Erythroblast (primary cell): Measurements from ENCODE around the gene ATP6V1G2.

ENCODE experiments used
- DNase-seq, 2 experiments: peaks; one replicate each; lab custom pipeline; 2025; lab: John Stamatoyannopoulos, UW
- GATA1 ChIP-seq: IDR thresholded peaks from 2 replicates; pipeline ENCODE4 v1.6.1; 2011; ENCODE audit warnings: low read depth, mild to moderate bottlenecking, control low read depth, low read length, moderate library complexity
- POLR2A ChIP-seq: IDR thresholded peaks from 2 replicates; pipeline ENCODE4 v1.6.1; 2011; ENCODE audit warnings: mild to moderate bottlenecking, low read length

ATP6V1G2 gene

GRCh38 chr6:31534011-31534410 is 12.4 kb downstream of the ATP6V1G2 start:
- TF ChIP-seq POLR2A: no peak
- TF ChIP-seq GATA1: no peak
- no peak for DNase-seq

DNA sequence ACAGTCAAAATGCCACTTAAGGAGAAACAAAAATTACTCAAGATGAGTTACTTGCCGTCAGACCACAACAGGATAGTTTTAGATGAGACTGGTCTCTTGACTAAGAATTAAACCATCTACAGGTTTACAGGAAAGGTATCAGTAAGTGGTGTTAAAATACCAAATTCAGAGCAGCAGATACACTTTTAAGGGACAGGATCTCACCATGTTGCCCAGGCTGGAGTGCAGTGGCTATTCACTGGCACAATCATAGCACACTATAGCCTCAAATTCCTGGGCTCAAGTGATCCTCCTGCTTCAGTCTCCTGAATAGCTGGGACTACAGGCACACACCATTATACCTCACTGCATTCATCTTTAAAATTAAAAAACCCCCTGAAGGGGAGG is 13.0 kb downstream of the ATP6V1G2 start:
- no peak for DNase-seq
- no peak for TF ChIP-seq POLR2A
- no peak for TF ChIP-seq GATA1

DNA sequence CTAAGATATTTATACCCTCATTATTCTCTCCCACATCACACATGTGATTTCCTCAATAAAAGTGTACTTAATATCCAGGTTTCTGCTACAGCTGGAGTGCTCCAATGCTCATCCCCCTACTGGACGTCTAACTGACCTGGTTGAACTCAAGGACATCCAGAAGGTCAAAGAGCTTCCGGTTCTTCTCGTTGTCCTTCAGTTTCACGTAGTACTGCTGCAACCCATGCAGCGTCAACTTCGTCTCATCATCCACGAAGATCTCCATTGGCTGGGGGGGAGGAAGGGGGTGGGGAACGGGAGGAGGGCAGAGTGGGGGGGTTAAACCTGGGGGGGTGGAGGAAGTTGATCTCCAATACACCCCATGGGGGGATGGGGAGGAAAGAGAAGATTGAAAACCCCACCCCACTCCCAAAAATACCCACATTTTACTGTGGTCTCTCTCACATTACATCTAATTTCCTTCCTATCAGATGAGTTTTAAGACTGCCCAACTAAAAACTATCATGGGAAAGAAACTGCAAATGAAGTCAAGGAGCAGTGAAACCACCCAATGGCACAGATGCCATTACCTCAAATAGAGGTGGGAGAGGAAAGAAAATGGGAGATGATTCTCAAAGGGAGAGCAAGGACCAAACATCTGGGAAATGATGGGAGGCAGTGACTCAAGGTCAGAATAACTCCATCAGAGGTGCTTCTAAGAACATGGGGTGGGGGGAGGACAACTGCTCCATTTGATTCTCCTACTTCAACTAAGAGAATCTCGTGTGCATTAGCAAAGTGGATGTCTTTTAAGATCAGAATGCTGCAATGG is 13.6 kb downstream of the ATP6V1G2 start:
- TF ChIP-seq GATA1: no peak
- TF ChIP-seq POLR2A: peak; percentile 11
- DNase-seq: no peak

GRCh38 chr6:31531771-31532643 is 14.4 kb downstream of the ATP6V1G2 start:
- no peak for DNase-seq
- TF ChIP-seq POLR2A: no peak
- TF ChIP-seq GATA1: no peak

GRCh38 chr6:31531162-31531561 is 15.2 kb downstream of the ATP6V1G2 start:
- TF ChIP-seq POLR2A: no peak
- TF ChIP-seq GATA1: no peak
- DNase-seq: no peak

- TF ChIP-seq GATA1 (no peak), POLR2A (no peak)
- no peak for DNase-seq
Measured at GRCh38 chr6:31530659-31531058, 15.7 kb downstream of the ATP6V1G2 start.

DNA sequence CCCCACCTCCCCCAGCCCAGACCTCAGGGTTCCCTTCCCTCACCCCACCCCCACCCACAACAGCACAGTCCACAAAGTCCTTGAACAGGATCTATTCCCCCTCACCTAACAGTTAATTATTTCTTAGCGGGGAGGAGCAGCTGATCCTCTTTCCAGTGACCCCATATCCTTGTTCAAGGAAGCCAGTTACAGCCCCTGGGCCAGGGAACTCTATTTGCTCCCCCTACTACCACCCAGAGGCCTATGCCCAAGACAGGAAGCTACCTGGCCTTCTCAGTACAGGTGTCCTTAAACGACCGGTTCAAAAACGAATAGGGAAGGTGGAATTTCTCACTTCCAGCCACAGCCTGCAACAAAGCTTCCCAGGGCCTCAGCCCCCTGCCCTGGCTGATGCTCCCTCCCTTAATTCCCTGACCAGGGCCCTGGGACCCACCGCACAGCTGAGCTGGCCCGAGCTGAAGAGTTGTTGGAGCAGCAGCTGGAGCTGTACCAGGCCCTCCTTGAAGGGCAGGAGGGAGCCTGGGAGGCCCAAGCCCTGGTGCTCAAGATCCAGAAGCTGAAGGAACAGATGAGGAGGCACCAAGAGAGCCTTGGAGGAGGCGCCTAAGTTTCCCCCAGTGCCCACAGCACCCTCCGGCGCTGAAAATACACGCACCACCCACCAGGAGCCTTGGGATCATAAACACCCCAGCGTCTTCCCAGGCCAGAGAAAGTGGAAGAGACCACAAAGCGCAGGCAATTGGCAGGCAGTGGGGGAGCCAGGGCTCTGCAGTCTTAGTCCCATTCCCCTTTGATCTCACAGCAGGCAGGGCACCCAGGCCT is 16.9 kb downstream of the ATP6V1G2 start:
- no peak for DNase-seq
- TF ChIP-seq GATA1 (no peak), POLR2A (peak; percentile 35)

GRCh38 chr6:31528821-31529328 is 17.5 kb downstream of the ATP6V1G2 start, which contains the start of gene MCCD1:
Gene MCCD1, plus strand, starts transcription at chr6:31528962. Its CDS starts 53 bp downstream, at chr6:31529015.
- no peak for DNase-seq
- TF ChIP-seq POLR2A (no peak), GATA1 (no peak)

DNA sequence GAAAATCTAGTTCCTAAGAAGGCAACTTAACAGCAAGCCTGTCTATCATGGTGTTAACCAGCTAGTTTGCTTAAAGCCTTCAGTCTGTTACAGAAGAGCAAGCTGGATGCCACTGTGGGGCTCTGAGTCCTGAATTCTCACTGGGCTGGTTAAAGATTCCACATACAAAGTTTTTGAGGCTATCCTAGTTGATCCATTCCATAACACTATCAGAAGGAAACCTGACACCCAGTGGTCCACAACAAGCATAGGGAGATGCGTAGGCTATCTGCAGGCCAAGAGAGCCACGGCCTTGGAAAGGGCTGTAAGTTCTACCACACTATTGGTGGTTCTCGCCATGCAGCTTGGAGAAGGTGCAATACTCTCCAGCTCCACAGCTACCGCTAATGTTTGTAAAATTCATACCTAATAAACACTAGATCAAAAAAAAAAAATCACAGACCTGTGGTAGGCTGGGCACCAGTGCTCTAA is 18.1 kb downstream of the ATP6V1G2 start:
- no peak for TF ChIP-seq POLR2A
- TF ChIP-seq GATA1: no peak
- DNase-seq: no peak

DNA sequence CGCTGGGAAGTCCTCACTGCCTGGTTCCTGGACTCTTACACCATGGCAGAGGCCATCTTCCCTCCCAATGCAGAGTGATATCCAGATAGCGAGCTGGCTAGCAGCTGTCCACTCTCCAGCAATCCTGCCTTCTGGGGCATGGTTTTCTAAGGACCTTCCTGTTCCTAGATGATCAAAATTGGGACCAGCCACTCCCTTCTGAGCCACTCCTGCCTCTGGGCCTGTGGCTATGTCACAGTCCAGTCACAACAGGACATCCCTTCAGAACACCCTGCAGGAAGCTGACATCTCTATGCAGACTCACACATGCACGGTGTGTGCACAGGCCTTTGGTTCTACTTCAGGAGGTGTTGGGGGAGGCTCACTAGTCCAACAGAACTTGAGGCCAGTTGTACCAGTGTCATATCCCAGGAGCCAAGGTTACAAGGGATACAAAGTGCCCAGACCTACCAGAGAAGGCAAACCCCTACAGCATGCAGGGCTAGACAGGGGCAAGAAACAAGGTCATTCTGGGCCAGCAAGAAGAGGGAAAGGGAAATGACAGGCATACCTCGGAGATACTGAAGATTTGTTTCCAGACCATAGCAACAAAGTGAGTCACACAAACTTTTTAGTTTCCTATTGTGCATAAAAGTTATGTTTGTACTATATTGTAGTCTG is 20.3 kb downstream of the ATP6V1G2 start:
- no peak for TF ChIP-seq POLR2A
- TF ChIP-seq GATA1: no peak
- peak; percentile 17 to 53 for DNase-seq

- peak in 1 of 2 experiments; percentile 53 for DNase-seq
- TF ChIP-seq POLR2A (no peak), GATA1 (no peak)
Measured at GRCh38 chr6:31525553-31525931, 20.9 kb downstream of the ATP6V1G2 start.

DNA sequence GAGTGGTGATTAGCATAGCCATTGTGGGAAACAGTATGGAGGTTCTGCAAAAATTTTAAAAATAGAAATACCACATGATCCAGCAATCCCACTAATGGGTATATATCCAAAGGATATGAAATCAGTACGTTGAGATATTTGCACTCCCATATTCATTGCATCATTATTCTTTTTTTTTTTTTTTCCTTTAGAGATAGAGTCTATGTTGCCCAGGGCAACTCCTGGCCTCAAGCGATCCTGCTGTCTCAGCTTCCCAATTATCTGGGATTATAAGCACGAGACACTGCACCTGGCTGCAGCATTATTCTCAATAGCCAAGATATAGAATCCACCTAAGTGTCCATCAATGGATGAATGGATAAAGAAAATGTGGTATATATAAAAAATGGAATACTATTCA is 24.6 kb downstream of the ATP6V1G2 start:
- no peak for DNase-seq
- TF ChIP-seq GATA1 (no peak), POLR2A (no peak)
